NCI-H510A (cell line): ENCODE results near the gene TMEM72.

Experiments
- DNase-seq: peaks from one replicate; lab custom pipeline; 2025; lab: John Stamatoyannopoulos, UW

Gene TMEM72

GRCh38 chr10:44980309-44981171 lies 69.4 kb downstream of the TMEM72 start:
- no peak for DNase-seq

- DNase-seq: no peak
Measured at GRCh38 chr10:44981172-44982113, 70.3 kb downstream of the TMEM72 start.

DNA sequence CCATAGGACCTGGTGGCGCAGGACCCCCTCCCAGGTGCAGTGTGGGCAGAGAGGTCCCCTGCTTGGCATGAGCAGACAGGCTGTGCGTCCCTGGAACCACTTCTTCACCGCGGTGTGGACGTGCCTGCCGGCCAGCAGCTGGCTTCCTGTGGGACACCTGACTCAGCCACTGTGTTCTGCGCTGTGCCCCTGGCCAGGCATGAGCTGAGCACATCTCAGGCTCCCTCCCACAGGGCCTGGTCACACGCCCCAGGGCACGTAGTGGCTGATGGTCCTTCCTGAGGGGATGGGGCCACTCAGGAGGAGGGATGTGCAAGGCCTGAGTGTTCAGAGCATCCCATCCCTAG lies 71.0 kb downstream of the TMEM72 start:
- DNase-seq: no peak

DNA sequence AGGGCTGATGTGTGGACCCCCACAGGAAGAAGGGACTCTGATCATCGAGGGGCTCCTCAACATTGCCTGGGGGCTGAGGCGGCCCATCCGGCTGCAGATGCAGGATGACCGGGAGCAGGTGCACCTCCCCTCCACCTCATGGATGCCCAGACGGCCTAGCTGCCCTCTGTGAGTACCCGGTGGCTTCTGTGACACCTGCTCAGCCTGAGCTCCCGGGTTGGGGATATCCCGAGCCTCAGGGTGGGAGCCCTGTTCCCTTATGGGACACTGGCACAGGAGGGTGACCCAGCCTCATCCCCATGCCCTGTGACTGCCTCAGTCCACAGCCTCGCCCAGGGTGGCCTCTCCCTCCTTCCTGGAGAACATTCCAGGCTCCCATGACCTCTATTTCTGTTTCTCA lies 71.4 kb downstream of the TMEM72 start:
- DNase-seq: no peak

DNA sequence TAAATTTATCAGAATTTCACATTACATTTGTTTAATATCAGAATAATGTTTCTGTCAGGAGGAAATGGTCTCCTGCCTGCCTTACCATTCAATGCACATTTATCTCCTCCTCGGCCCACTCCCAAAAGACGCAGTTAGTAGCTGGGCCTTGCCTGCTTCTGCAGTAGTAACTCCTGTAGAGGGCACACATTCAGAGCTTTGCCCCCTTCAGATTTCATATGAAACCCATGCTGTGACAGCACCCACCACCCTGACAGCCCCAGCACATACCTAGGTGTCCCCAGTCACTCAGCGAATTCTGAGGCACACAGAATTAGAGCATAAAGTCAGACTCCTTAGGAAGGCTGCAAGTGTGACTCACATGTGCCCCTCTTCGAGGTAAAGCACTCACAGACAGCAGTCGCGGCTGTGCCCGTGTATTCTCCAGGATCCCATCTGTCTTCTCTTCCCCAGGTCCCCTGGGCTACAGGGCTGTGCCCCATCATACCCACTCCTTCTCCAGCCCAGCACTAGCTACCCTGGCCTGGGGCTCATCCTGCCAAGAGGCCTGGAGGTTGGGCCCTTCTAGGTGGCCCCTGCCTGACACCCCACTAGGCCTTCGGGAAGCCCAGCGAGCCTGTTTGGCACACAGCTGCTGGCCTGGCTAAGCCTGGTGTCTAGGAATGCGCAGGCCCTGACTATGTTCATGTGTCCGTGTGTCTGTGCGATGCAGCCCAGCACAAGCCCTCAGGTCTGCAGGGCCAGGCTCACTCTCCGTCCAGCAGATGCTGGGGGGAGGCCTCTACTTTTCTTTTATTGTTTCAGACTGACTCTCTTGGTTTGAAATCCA lies 72.1 kb downstream of the TMEM72 start:
- DNase-seq: no peak

DNA sequence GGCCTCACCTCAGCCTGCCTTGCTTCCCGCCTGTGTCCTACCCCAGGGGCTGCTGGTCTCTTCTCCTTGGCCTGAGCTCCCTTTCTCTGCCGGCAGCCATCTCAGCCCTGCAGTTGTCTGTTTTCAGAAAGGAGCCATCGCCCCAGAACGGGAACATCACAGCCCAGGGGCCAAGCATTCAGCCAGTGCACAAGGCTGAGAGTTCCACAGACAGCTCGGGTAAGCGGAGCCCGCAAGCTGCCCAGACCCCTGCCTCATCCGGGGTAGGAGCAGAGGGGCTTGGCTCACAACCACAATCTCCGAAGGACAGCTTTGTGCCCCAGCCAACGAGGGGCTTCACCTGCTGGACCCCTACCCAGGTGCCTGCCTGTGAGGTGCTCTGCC lies 72.8 kb downstream of the TMEM72 start:
- no peak for DNase-seq

DNA sequence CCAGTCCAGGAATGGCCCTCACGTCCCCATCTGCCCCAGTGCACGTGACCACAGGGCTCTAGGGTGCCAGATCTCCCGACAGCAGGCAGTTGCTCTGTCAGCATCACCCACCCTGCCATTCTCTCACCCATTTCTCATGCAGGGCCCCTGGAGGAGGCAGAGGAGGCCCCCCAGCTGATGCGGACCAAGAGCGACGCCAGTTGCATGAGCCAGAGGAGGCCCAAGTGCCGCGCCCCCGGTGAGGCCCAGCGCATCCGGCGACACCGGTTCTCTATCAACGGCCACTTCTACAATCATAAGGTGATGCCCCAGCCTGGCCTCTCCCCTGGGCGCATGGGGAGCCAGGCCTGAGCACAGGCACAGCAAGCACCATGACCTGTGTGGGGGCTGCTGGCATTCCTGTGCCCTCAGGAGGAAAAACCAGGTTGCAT lies 73.5 kb downstream of the TMEM72 start:
- no peak for DNase-seq

DNA sequence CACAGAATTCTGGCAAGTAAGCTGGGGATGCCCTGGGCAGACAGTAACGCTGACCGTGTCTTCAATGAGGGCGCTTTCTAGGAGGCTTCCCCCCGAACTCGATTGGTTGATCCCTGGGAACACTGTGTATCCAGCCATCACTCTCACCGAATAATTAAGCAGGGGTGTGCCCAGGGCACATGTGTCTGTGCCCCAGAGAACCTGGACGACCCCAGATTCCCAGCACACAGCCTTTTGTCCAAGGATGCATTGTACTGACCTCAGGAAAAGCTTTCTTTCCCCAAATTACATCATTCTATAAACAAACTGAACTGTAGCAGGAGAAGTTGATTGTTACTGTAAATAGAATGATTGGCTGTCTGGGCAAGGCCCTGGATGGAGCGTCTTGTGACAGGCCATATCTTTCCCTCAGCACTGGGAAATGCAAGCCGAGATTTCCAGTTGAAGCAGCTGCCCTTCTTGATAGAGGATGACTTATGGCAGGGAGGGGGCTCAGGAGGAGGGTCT lies 74.1 kb downstream of the TMEM72 start:
- no peak for DNase-seq

DNA sequence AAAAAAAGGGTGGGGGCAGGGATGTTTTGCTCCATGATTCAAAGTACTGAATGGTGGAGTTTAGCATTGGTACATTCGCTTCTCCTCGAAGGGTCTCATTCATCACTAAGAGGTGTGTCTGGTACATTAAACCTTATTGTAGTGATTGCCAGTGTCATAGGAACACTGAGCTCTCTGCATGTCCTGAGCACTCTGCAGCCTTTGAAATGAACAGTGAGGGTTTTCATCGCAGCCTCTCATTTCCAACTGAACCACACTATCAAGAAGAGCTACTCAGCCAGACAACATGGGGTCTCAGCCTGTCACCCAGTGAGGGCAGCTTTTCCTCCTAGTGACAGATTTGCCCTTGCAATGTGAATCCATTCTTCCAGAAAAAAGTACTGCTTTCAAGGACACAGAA lies 75.0 kb downstream of the TMEM72 start:
- DNase-seq: no peak
